LNCaP clone FGC (cell line): ENCODE results near the gene CABP2.

Experiments
- DNase-seq: peaks from one replicate; pipeline ENCODE4 v3.0.0-alpha.2; 2011; ENCODE audit warnings: low read depth
- H3K4me3 ChIP-seq: 2 replicates; pipeline ENCODE4 v1.5.1; 2011; ENCODE audit warnings: mild to moderate bottlenecking, low read depth, low read length, control low read depth
- TF ChIP-seq, protein P1 (sequence below): IDR thresholded peaks from 2 replicates; pipeline ENCODE4 v1.5.1; 2012; ENCODE audit warnings: mild to moderate bottlenecking; ENCODE audit not compliant: control insufficient read depth, insufficient read depth; ENCODE audit errors: extremely low read depth

CABP2 gene

DNA sequence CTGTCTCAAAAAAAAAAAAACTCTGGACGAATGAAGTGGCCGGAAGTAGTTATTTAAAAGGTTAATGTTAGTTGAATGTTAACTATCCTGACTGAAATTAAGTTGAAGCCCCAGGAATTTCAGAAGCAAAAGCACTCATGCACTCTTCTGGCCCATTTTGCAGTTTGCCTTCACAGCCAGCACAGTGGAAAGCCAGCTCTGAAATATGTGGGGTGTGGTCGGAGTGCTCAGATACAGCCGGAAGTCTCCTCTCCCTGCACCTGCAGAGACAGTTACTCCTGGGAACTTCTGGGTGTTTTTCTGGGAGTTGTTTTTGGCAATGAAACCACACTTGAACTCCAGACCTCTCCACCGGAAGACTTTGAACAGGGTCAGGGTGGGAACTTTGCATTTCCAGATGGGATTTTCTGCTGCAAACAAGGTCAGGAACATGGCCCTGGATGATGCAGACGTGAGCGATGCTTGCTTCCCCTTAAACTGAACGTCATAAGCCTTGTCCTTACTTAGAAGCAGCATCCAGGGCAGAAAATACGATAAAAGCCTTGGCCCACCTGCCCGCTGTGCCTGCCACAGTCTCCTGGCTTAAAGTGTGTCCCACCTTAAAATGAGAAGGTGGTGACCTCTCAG, 21.5 kb upstream of the CABP2 start:
- no peak overlapping the region for H3K4me3 ChIP-seq
- DNase-seq: no peak
- TF ChIP-seq, protein P1, sequence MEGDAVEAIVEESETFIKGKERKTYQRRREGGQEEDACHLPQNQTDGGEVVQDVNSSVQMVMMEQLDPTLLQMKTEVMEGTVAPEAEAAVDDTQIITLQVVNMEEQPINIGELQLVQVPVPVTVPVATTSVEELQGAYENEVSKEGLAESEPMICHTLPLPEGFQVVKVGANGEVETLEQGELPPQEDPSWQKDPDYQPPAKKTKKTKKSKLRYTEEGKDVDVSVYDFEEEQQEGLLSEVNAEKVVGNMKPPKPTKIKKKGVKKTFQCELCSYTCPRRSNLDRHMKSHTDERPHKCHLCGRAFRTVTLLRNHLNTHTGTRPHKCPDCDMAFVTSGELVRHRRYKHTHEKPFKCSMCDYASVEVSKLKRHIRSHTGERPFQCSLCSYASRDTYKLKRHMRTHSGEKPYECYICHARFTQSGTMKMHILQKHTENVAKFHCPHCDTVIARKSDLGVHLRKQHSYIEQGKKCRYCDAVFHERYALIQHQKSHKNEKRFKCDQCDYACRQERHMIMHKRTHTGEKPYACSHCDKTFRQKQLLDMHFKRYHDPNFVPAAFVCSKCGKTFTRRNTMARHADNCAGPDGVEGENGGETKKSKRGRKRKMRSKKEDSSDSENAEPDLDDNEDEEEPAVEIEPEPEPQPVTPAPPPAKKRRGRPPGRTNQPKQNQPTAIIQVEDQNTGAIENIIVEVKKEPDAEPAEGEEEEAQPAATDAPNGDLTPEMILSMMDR: no peak

DNA sequence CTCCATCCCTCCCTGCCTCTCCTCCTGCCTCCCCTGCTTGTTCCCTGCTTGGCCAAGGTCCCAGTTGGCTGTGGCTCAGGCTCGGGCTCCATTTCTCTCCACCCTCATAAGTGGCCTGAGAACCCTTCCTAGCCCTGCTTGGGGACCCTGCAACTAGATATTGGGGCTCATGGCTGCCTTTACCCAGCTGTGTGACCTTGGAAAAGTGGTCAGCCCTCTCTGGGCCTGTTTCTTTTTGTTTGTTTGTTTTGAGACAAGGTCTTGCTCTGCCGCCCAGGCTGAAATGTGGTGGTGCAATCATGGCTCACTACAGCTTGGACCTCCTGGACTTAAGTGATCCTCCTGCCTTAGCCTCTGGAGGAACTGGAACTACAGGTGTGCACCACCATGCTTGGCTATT, 20.3 kb upstream of the CABP2 start:
- TF ChIP-seq, protein P1: no peak
- DNase-seq: no peak
- H3K4me3 ChIP-seq: no peak overlapping the region

DNA sequence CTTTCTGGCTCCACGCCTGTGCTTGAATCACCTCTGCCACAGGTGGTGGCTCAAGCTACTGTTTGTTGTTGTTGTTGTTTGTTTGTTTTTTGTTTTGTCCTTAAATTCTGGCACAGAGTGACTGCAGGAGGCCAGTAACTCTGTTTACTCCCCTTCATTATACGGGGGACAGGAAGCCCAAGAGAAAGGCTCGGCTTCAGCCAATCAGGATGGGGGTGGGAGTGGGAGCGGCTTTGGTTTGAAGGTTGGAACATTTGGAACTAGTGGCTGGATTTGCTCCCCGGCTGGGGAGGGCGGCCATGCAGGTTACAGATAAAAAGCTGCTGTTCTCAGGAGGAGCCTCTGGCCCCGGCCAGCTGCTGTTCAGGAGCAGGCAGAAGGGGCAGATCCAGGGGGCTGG, 19.7 kb upstream of the CABP2 start:
- TF ChIP-seq, protein P1: no peak
- DNase-seq: no peak
- H3K4me3 ChIP-seq: no peak overlapping the region

DNA sequence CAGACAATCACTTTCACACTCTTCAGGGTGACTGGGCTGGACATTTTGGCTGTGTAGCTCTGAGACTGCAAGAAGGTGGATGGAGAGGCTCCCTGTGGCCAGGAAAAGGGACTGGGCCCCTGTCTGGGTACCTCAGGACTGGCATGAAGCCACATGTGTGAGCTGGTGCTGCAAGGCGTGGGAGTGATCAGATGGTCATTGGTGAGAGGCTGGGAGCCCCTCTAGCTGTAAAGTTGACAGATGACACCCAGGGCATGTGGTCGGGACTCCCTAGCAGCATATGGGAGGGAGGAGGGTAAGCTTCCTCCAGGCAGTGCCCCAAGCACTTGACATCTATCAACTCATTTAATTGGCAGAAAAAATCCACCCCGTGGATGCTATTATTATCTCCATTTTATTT, 18.9 kb upstream of the CABP2 start:
- H3K4me3 ChIP-seq: no peak overlapping the region
- no peak for DNase-seq
- TF ChIP-seq, protein P1: no peak

DNA sequence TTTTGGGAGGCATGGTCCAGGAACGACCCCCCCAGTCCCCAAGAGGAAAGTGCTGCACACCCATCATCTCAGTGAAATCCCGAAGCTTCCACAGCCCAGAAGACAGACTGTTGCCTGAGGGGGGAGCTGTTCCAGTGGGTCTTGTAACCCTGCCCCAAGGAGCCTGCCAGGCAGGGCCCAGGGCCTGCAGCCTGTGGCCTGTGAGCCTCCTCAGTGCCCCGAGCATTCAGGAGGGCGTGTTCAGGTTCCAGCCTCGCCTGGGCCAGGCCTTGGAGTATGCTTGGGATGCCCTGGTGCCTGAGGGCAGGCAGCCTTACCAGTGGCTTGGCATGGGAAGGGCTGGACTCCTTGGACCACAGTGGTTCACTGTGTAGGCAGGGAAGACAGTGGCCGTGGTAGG, 18.0 kb upstream of the CABP2 start:
- TF ChIP-seq, protein P1: no peak
- H3K4me3 ChIP-seq: no peak overlapping the region
- DNase-seq: no peak

DNA sequence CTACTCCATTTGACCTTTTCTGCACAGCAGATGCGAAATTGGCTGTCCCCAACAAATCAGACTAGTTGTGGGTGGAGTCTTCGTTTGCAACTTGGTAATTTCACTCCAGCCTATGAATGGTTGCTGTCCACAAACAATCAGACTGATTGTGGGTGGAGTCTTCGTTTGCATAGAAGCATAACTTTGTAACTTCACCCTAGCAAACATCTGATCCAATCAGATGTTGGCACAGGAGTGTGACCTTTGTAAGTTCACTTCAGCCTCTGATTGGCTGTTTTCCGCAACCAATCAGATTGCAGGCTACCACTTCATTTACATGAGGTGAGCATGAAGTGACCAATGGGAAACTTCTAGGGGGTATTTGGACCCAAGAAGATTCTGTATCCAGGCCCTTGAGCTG, 16.3 kb upstream of the CABP2 start:
- TF ChIP-seq, protein P1: no peak
- no peak overlapping the region for H3K4me3 ChIP-seq
- DNase-seq: no peak

DNA sequence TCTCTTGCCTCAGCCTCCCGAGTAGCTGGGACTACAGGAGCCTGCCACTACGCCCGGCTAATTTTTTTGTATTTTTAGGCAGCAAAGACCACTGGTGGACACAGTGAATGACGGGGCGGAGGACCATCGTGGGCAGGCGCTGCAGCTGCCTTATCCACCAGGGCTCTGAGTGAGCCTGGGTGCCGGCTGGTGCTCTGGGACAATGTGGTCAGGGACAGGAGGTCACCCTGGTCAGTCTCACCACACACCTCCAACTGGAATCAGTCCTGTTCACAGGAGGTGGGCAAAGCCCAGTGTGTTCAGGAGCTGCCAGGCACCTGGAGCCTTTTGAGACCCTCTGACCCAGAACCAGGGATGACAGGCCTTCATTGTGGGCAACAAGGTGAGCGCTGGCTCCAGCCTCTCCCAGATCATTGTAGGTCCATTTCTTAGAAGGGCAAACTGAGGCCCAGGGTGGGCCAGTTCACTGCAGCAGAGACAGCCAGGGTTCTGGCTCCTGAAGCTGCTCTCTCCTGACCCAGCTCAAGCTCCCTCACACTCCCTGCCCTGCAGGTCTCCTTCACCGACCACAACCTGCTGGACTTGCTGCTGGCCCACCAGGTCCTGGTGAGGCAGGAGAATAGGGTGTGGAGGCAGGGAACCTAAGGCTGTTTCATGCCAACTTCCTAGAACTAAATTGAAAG, 15.7 kb upstream of the CABP2 start:
- TF ChIP-seq, protein P1: no peak
- DNase-seq: no peak
- H3K4me3 ChIP-seq: no peak overlapping the region
